Astrocyte (in vitro differentiated cells and primary cell): ENCODE measurements around the gene PYGL.

Experiments
- EZH2 ChIP-seq: IDR thresholded peaks from 2 replicates; pipeline ENCODE4 v1.6.1; 2012; ENCODE audit warnings: mild to moderate bottlenecking, low read length, inconsistent platforms; ENCODE audit not compliant: insufficient read depth
- TF ChIP-seq, protein P1 (sequence below): IDR thresholded peaks from 2 replicates; pipeline ENCODE4 v1.5.1; 2011; ENCODE audit warnings: low read depth, mild to moderate bottlenecking, inconsistent platforms, low read length, moderate library complexity; ENCODE audit not compliant: insufficient read depth

DNA sequence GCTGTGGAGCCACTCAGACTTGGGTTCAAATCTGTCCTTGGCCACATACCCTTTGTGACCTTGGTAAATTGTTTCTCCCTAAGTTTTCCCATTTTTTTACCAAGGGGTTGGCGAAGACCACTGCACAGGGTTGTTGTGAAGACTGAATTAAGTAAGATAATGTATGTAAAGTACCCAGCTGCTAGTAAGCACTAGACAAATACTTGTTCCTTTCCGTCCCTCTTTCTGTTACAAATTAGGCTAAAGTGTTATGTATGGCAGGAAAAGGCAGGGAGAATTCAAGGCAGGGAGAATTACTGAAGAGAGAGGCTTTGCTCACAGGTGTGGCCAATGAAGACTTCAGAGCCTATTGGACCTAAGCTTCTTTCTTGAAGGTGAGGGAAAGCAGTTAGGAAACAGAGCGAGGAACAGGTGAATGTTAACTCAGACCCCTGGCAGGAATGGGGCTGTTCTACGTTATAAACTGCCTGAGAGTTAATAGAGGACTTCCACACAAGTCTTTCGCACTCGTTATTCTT is 46.6 kb downstream of the PYGL start:
- TF ChIP-seq, protein P1, sequence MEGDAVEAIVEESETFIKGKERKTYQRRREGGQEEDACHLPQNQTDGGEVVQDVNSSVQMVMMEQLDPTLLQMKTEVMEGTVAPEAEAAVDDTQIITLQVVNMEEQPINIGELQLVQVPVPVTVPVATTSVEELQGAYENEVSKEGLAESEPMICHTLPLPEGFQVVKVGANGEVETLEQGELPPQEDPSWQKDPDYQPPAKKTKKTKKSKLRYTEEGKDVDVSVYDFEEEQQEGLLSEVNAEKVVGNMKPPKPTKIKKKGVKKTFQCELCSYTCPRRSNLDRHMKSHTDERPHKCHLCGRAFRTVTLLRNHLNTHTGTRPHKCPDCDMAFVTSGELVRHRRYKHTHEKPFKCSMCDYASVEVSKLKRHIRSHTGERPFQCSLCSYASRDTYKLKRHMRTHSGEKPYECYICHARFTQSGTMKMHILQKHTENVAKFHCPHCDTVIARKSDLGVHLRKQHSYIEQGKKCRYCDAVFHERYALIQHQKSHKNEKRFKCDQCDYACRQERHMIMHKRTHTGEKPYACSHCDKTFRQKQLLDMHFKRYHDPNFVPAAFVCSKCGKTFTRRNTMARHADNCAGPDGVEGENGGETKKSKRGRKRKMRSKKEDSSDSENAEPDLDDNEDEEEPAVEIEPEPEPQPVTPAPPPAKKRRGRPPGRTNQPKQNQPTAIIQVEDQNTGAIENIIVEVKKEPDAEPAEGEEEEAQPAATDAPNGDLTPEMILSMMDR: no peak
- TF ChIP-seq EZH2: no peak
